WTC11 (cell line): ENCODE measurements around the gene ZFP91. TPM values are rescaled to one million over a fixed set of nuclear protein-coding genes. Genes with fewer than 3 reads are reported as not detected.

ENCODE experiments used
- ATAC-seq: fragments of 200-7000 bp; cut with Tn5 transposase; 2 replicates; pipeline ENCODE4 v1.10.0; 2021; ENCODE audit warnings: mild to moderate bottlenecking, moderate library complexity
- CTCF ChIA-PET: fragments of 300-600 bp; sonication (Branson Sonifier 250); formaldehyde crosslinking; loops from one replicate; lab custom pipeline; 2021; ENCODE audit warnings: antibody characterized with exemption; lab: Charles Lee
- POLR2A ChIA-PET: fragments of 350-600 bp; sonication (Branson Sonifier 250); formaldehyde crosslinking; loops from one replicate; lab custom pipeline; 2021; ENCODE audit warnings: antibody characterized with exemption; lab: Charles Lee
- DNase-seq: peaks from one replicate; pipeline ENCODE4 v3.0.0; 2021; ENCODE audit warnings: low spot score
- H3K27ac Mint-ChIP-seq: 2 replicates; pipeline ENCODE4 v1.8.0; 2021; ENCODE audit warnings: mixed read lengths
- H3K27me3 Mint-ChIP-seq: 2 replicates; pipeline ENCODE4 v1.8.0; 2021; ENCODE audit warnings: low read depth, mild to moderate bottlenecking, moderate library complexity, mixed read lengths
- H3K36me3 Mint-ChIP-seq: 2 replicates; pipeline ENCODE4 v1.8.0; 2021; ENCODE audit warnings: mixed read lengths
- H3K4me1 Mint-ChIP-seq: 2 replicates; pipeline ENCODE4 v1.8.0; 2022; ENCODE audit warnings: mixed read lengths
- H3K4me3 Mint-ChIP-seq: 2 replicates; pipeline ENCODE4 v1.8.0; 2021; ENCODE audit warnings: mild to moderate bottlenecking, moderate library complexity, mixed read lengths
- H3K9me3 Mint-ChIP-seq: 2 replicates; pipeline ENCODE4 v1.8.0; 2021; ENCODE audit warnings: mixed read lengths
- ATF3 ChIP-seq: sonication (generic); formaldehyde crosslinking; conservative IDR thresholded peaks from 2 replicates; pipeline ENCODE4 v1.8.1; 2022; ENCODE audit warnings: mild to moderate bottlenecking, missing genetic modification reagents
- CREB1 ChIP-seq: sonication (generic); formaldehyde crosslinking; IDR thresholded peaks from 2 replicates; pipeline ENCODE4 v1.8.0; 2023; ENCODE audit warnings: mild to moderate bottlenecking, missing genetic modification reagents
- CREM ChIP-seq: sonication (generic); formaldehyde crosslinking; IDR thresholded peaks from 2 replicates; pipeline ENCODE4 v1.8.1; 2022; ENCODE audit warnings: mild to moderate bottlenecking, missing genetic modification reagents, moderate library complexity
- FOXJ3 ChIP-seq: sonication (generic); formaldehyde crosslinking; IDR thresholded peaks from 2 replicates; pipeline ENCODE4 v1.9.0; 2021; ENCODE audit warnings: missing genetic modification reagents, mild to moderate bottlenecking, borderline replicate concordance
- KAT7 ChIP-seq: sonication (generic); formaldehyde crosslinking; IDR thresholded peaks from 2 replicates; pipeline ENCODE4 v1.8.1; 2023; ENCODE audit warnings: missing genetic modification reagents, mild to moderate bottlenecking, borderline replicate concordance
- MXD4 ChIP-seq: fragments of 250-450 bp; sonication (Bioruptor Pico); IDR thresholded peaks from 2 replicates; pipeline ENCODE4 v1.8.0; 2021; ENCODE audit warnings: mild to moderate bottlenecking, moderate library complexity, borderline replicate concordance
- NFE2L1 ChIP-seq: sonication (generic); formaldehyde crosslinking; IDR thresholded peaks from 2 replicates; pipeline ENCODE4 v1.8.1; 2023; ENCODE audit warnings: missing genetic modification reagents
- PREB ChIP-seq: sonication (generic); formaldehyde crosslinking; IDR thresholded peaks from 2 replicates; pipeline ENCODE4 v1.8.1; 2022; ENCODE audit warnings: mild to moderate bottlenecking, missing genetic modification reagents, moderate library complexity, borderline replicate concordance
- PRRX2 ChIP-seq: fragments of 250-450 bp; sonication (Bioruptor Pico); IDR thresholded peaks from 2 replicates; pipeline ENCODE4 v1.8.0; 2021; ENCODE audit warnings: mild to moderate bottlenecking
- SMAD3 ChIP-seq: sonication (generic); formaldehyde crosslinking; IDR thresholded peaks from 2 replicates; pipeline ENCODE4 v1.8.0; 2022; ENCODE audit warnings: missing genetic modification reagents, mild to moderate bottlenecking, borderline replicate concordance
- TP53 ChIP-seq: sonication (generic); formaldehyde crosslinking; IDR thresholded peaks from 2 replicates; pipeline ENCODE4 v1.8.1; 2023; ENCODE audit warnings: mild to moderate bottlenecking, missing genetic modification reagents
- ZBTB43 ChIP-seq: sonication (generic); formaldehyde crosslinking; IDR thresholded peaks from 2 replicates; pipeline ENCODE4 v1.8.1; 2023; ENCODE audit warnings: mild to moderate bottlenecking, missing genetic modification reagents
- ZMAT4 ChIP-seq: fragments of 250-450 bp; sonication (Bioruptor Pico); IDR thresholded peaks from 2 replicates; pipeline ENCODE4 v1.9.0; 2021; ENCODE audit warnings: mild to moderate bottlenecking
- ZNF396 ChIP-seq: fragments of 250-450 bp; sonication (Bioruptor Pico); IDR thresholded peaks from 2 replicates; pipeline ENCODE4 v1.8.0; 2021; ENCODE audit warnings: mild to moderate bottlenecking, moderate library complexity, borderline replicate concordance
- total RNA-seq: library from RNA; stranded (reverse); gene quantifications from 3 replicates; pipeline ENCODE4 v1.2.3, GENCODE V29; 2021
- TF ChIP-seq, protein P1 (sequence below): sonication (generic); formaldehyde crosslinking; IDR thresholded peaks from 2 replicates; pipeline ENCODE4 v1.8.1; 2023; ENCODE audit warnings: mild to moderate bottlenecking, missing genetic modification reagents, moderate library complexity
- TF ChIP-seq, protein P2 (sequence below): sonication (generic); formaldehyde crosslinking; IDR thresholded peaks from 2 replicates; pipeline ENCODE4 v1.8.0; 2022; ENCODE audit warnings: mild to moderate bottlenecking, missing genetic modification reagents
- TF ChIP-seq, protein P3 (sequence below): sonication (generic); formaldehyde crosslinking; IDR thresholded peaks from 2 replicates; pipeline ENCODE4 v1.8.1; 2023; ENCODE audit warnings: mild to moderate bottlenecking, moderate library complexity, missing genetic modification reagents
- TF ChIP-seq, protein P4 (sequence below): sonication (generic); formaldehyde crosslinking; conservative IDR thresholded peaks from 2 replicates; pipeline ENCODE4 v1.8.1; 2023; ENCODE audit warnings: mild to moderate bottlenecking, low read depth, missing genetic modification reagents, moderate library complexity

ZFP91 gene
- total RNA-seq, 1 experiment from 2014 or later = 28.1 TPM

DNA sequence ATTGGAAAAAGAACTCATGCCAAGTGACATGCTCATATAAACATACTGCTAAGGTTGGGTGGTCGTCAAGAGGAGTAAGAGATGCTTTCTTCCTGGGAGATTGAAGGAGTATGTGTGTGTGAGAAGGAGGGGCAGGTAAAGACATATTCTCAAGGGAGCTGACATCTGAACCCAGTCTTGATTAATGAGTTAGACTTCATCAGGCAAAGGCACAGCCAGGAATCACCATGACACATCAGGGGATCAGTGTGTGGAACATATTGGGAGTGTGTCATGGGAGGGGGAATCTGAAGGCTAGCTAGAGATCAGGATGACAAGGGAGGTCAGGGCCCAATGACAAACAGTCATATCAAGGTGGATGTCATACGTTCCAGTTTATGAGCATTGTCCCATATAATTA lies 58.5 kb downstream of the ZFP91 start:
- no peaks in the 10 kb centered on the region for H3K36me3 Mint-ChIP-seq
- TF ChIP-seq TP53 (CRISPR knock-in tag) = no peak
- TF ChIP-seq PREB (CRISPR knock-in tag) = no peak
- TF ChIP-seq, all 79 proteins: peak for 0
- ChIA-PET POLR2A (no interaction called here), CTCF (interaction anchor here (0.7 to 3.7 kb wide), 6 partner anchors 7 to 521 kb away, joined by 3 to 22 read pairs (median 3); no protein-coding TSS in a partner anchor)
- Mint-ChIP-seq H3K4me1 (no peaks in the 10 kb centered on the region), H3K9me3 (peaks cover under 1% of the 10 kb centered on the region; the same call in 1 of the 2 replicates), H3K27ac (no peak overlapping the region), H3K4me3 (no peak overlapping the region), H3K27me3 (no peaks in the 10 kb centered on the region)
- DNase-seq = no peak
- no peak for ATAC-seq

GRCh38 chr11:58639103-58639502 lies 60.2 kb downstream of the ZFP91 start:
- Mint-ChIP-seq H3K4me3 (no peak overlapping the region), H3K4me1 (no peaks in the 10 kb centered on the region), H3K9me3 (peaks cover 15% of the 10 kb centered on the region), H3K27ac (no peak overlapping the region), H3K36me3 (no peaks in the 10 kb centered on the region)
- POLR2A ChIA-PET = no interaction called here
- TF ChIP-seq CREM (no peak), ATF3 (no peak), CREB1 (CRISPR knock-in tag) (no peak), KAT7 (CRISPR knock-in tag) (no peak), FOXJ3 (CRISPR knock-in tag) (no peak), ZMAT4 (no peak), ZBTB43 (CRISPR knock-in tag) (no peak), MXD4 (CRISPR knock-in tag) (no peak), PRRX2 (no peak), ZNF396 (CRISPR knock-in tag) (no peak), NFE2L1 (CRISPR knock-in tag) (no peak), SMAD3 (CRISPR knock-in tag) (no peak)
- TF ChIP-seq, protein P1, sequence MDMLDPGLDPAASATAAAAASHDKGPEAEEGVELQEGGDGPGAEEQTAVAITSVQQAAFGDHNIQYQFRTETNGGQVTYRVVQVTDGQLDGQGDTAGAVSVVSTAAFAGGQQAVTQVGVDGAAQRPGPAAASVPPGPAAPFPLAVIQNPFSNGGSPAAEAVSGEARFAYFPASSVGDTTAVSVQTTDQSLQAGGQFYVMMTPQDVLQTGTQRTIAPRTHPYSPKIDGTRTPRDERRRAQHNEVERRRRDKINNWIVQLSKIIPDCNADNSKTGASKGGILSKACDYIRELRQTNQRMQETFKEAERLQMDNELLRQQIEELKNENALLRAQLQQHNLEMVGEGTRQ (CRISPR knock-in tag) = no peak
- TF ChIP-seq, protein P2, sequence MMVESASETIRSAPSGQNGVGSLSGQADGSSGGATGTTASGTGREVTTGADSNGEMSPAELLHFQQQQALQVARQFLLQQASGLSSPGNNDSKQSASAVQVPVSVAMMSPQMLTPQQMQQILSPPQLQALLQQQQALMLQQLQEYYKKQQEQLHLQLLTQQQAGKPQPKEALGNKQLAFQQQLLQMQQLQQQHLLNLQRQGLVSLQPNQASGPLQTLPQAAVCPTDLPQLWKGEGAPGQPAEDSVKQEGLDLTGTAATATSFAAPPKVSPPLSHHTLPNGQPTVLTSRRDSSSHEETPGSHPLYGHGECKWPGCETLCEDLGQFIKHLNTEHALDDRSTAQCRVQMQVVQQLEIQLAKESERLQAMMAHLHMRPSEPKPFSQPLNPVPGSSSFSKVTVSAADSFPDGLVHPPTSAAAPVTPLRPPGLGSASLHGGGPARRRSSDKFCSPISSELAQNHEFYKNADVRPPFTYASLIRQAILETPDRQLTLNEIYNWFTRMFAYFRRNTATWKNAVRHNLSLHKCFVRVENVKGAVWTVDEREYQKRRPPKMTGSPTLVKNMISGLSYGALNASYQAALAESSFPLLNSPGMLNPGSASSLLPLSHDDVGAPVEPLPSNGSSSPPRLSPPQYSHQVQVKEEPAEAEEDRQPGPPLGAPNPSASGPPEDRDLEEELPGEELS (CRISPR knock-in tag) = no peak
- TF ChIP-seq, protein P3, sequence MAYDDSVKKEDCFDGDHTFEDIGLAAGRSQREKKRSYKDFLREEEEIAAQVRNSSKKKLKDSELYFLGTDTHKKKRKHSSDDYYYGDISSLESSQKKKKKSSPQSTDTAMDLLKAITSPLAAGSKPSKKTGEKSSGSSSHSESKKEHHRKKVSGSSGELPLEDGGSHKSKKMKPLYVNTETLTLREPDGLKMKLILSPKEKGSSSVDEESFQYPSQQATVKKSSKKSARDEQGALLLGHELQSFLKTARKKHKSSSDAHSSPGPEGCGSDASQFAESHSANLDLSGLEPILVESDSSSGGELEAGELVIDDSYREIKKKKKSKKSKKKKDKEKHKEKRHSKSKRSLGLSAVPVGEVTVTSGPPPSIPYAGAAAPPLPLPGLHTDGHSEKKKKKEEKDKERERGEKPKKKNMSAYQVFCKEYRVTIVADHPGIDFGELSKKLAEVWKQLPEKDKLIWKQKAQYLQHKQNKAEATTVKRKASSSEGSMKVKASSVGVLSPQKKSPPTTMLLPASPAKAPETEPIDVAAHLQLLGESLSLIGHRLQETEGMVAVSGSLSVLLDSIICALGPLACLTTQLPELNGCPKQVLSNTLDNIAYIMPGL (CRISPR knock-in tag) = no peak
- TF ChIP-seq, protein P4, sequence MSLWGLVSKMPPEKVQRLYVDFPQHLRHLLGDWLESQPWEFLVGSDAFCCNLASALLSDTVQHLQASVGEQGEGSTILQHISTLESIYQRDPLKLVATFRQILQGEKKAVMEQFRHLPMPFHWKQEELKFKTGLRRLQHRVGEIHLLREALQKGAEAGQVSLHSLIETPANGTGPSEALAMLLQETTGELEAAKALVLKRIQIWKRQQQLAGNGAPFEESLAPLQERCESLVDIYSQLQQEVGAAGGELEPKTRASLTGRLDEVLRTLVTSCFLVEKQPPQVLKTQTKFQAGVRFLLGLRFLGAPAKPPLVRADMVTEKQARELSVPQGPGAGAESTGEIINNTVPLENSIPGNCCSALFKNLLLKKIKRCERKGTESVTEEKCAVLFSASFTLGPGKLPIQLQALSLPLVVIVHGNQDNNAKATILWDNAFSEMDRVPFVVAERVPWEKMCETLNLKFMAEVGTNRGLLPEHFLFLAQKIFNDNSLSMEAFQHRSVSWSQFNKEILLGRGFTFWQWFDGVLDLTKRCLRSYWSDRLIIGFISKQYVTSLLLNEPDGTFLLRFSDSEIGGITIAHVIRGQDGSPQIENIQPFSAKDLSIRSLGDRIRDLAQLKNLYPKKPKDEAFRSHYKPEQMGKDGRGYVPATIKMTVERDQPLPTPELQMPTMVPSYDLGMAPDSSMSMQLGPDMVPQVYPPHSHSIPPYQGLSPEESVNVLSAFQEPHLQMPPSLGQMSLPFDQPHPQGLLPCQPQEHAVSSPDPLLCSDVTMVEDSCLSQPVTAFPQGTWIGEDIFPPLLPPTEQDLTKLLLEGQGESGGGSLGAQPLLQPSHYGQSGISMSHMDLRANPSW (CRISPR knock-in tag) = no peak
- TF ChIP-seq, all 79 proteins: peak for 0
- ATAC-seq = no peak
- DNase-seq = no peak
- CTCF ChIA-PET = interaction anchor here (1.1 to 3.7 kb wide), 3 partner anchors 9 to 262 kb away, joined by 4 to 22 read pairs (median 5); no protein-coding TSS in a partner anchor
- no peaks in the 10 kb centered on the region for H3K27me3 Mint-ChIP-seq
